ENCODE data around the gene EPN2. TPM values are rescaled to one million over a fixed set of nuclear protein-coding genes. Genes with fewer than 3 reads are reported as not detected.
A peak's percentile ranks its signal among the peaks of the same experiment; 100 is the strongest.

EPN2 gene
- total and polyA plus RNA-seq, 7 donors: 11.6 to 36.0 (median 25.3) TPM

GRCh38 chr17:19313066-19313745 is 76.0 kb downstream of the EPN2 start:
- intact Hi-C loops (cut with DNase I): no loop called here
- Histone ChIP-seq H3K27me3 (ENCODE audit: insufficient read depth in 3 of 3, low read length in 2 of 3) (no peaks in the 10 kb centered on the region), H3K4me3 (no peak overlapping the region), H3K36me3 (ENCODE audit: insufficient read depth in 1 of 2, low read depth in 1 of 2) (peaks cover 2 to 32% of the 10 kb centered on the region in 2 donors), H3K27ac (peak overlapping the region; percentile 16), H3K4me1 (peaks cover 15% of the 10 kb centered on the region), H3K9me3 (no peaks in the 10 kb centered on the region)
- no peak for ATAC-seq
- DNase-seq: no peak
- WGBS, 3 donors: 94 to 95% (median 94%) methylated on average over 13 of the region's 13 CpGs
- TF ChIP-seq, protein P1, sequence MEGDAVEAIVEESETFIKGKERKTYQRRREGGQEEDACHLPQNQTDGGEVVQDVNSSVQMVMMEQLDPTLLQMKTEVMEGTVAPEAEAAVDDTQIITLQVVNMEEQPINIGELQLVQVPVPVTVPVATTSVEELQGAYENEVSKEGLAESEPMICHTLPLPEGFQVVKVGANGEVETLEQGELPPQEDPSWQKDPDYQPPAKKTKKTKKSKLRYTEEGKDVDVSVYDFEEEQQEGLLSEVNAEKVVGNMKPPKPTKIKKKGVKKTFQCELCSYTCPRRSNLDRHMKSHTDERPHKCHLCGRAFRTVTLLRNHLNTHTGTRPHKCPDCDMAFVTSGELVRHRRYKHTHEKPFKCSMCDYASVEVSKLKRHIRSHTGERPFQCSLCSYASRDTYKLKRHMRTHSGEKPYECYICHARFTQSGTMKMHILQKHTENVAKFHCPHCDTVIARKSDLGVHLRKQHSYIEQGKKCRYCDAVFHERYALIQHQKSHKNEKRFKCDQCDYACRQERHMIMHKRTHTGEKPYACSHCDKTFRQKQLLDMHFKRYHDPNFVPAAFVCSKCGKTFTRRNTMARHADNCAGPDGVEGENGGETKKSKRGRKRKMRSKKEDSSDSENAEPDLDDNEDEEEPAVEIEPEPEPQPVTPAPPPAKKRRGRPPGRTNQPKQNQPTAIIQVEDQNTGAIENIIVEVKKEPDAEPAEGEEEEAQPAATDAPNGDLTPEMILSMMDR (IDR thresholded peaks at IDR 0.05): no peak

GRCh38 chr17:19313746-19314651 is 76.8 kb downstream of the EPN2 start:
- TF ChIP-seq, protein P1 (IDR thresholded peaks at IDR 0.05): no peak
- H3K4me1 ChIP-seq: peaks cover 13% of the 10 kb centered on the region
- ATAC-seq (no peak), DNase-seq (no peak)
- 47 to 66% (median 63%) methylated on average over 12 of the region's 12 CpGs for WGBS, 3 donors
- no peak overlapping the region for H3K27ac ChIP-seq
- no peaks in the 10 kb centered on the region for H3K27me3 ChIP-seq (ENCODE audit: insufficient read depth in 3 of 3, low read length in 2 of 3)
- H3K36me3 ChIP-seq (ENCODE audit: insufficient read depth in 1 of 2, low read depth in 1 of 2): peaks cover 2 to 32% of the 10 kb centered on the region in 2 donors
- no peak overlapping the region for H3K4me3 ChIP-seq
- H3K9me3 ChIP-seq: no peaks in the 10 kb centered on the region
- intact Hi-C loops (cut with DNase I): no loop called here

- DNase-seq: no peak
- H3K27ac ChIP-seq: no peak overlapping the region
Observed at GRCh38 chr17:19315104-19315503, 77.9 kb downstream of the EPN2 start.

GRCh38 chr17:19316761-19317358 is 79.7 kb downstream of the EPN2 start:
- no peak for ATAC-seq
- peaks cover 13% of the 10 kb centered on the region for H3K4me1 ChIP-seq
- TF ChIP-seq, protein P1 (IDR thresholded peaks at IDR 0.05): no peak
- peaks cover 2 to 21% of the 10 kb centered on the region in 2 donors for H3K36me3 ChIP-seq (ENCODE audit: insufficient read depth in 1 of 2, low read depth in 1 of 2)
- H3K9me3 ChIP-seq: no peaks in the 10 kb centered on the region
- no peaks in the 10 kb centered on the region for H3K27me3 ChIP-seq (ENCODE audit: insufficient read depth in 3 of 3, low read length in 2 of 3)
- DNase-seq: no peak
- WGBS, 3 donors: 66 to 67% (median 66%) methylated on average over 3 of the region's 3 CpGs
- intact Hi-C loops (cut with DNase I): no loop called here
- H3K4me3 ChIP-seq: no peak overlapping the region
- peak overlapping the region; percentile 54 for H3K27ac ChIP-seq

More at GRCh38 chr17:19315104-19315503, 77.9 kb downstream of the EPN2 start:
- Histone ChIP-seq H3K27me3 (ENCODE audit: insufficient read depth in 3 of 3, low read length in 2 of 3) (no peaks in the 10 kb centered on the region), H3K9me3 (no peaks in the 10 kb centered on the region), H3K36me3 (ENCODE audit: insufficient read depth in 1 of 2, low read depth in 1 of 2) (peaks cover 2 to 27% of the 10 kb centered on the region in 2 donors), H3K4me3 (no peak overlapping the region), H3K4me1 (peaks cover 13% of the 10 kb centered on the region)
- intact Hi-C loops (cut with DNase I): no loop called here
- no peak for ATAC-seq
- WGBS, 3 donors: 79 to 95% (median 89%) methylated on average over 4 of the region's 4 CpGs
- TF ChIP-seq, protein P1 (IDR thresholded peaks at IDR 0.05): no peak

All from psoas muscle (tissue), 8 donors.